DOHH2 (cell line): ENCODE results near the gene PLA2G4E.
A peak's percentile ranks its signal among the peaks of the same experiment; 100 is the strongest.

Source experiments
- H3F3A ChIP-seq: fragments of 200-600 bp; sonication (generic), shearing (Covaris generic); 2 replicates; pipeline ENCODE4 v1.6.0; 2016; ENCODE audit warnings: antibody characterized with exemption, mild to moderate bottlenecking; ENCODE audit not compliant: control insufficient read depth, insufficient read depth
- H3K27ac ChIP-seq: fragments of 200-600 bp; sonication (generic); 2 replicates; pipeline ENCODE4 v1.5.1; 2014; ENCODE audit warnings: low read depth, mild to moderate bottlenecking, low read length, moderate library complexity
- H3K27me3 ChIP-seq: fragments of 200-600 bp; sonication (generic); 2 replicates; pipeline ENCODE4 v1.6.1; 2014; ENCODE audit warnings: mild to moderate bottlenecking, low read length, mixed read lengths; ENCODE audit not compliant: control insufficient read depth
- H3K36me3 ChIP-seq: fragments of 200-600 bp; sonication (generic); 2 replicates; pipeline ENCODE4 v1.6.1; 2014; ENCODE audit warnings: mild to moderate bottlenecking, low read length, moderate library complexity, mixed read lengths; ENCODE audit not compliant: control insufficient read depth
- H3K4me1 ChIP-seq: fragments of 200-600 bp; sonication (generic); 2 replicates; pipeline ENCODE4 v1.6.1; 2014; ENCODE audit warnings: mild to moderate bottlenecking, low read length, mixed read lengths; ENCODE audit not compliant: control insufficient read depth
- H3K4me2 ChIP-seq: fragments of 200-600 bp; sonication (generic); 2 replicates; pipeline ENCODE4 v1.6.0; 2014; ENCODE audit warnings: mild to moderate bottlenecking, low read length, moderate library complexity
- H3K4me3 ChIP-seq: fragments of 200-600 bp; sonication (generic); 2 replicates; pipeline ENCODE4 v1.5.1; 2014; ENCODE audit warnings: mild to moderate bottlenecking, low read length, mixed read lengths
- H3K79me2 ChIP-seq: fragments of 200-600 bp; sonication (generic); 2 replicates; pipeline ENCODE4 v1.6.1; 2014; ENCODE audit warnings: mild to moderate bottlenecking, low read length, mixed read lengths; ENCODE audit not compliant: control insufficient read depth
- H3K9me2 ChIP-seq: fragments of 200-600 bp; sonication (generic); replicated peaks from 2 replicates; pipeline ENCODE4 v1.6.1; 2014; ENCODE audit warnings: mild to moderate bottlenecking, low read length, mixed read lengths; ENCODE audit not compliant: control insufficient read depth
- H3K9me3 ChIP-seq: fragments of 200-600 bp; sonication (generic); 2 replicates; pipeline ENCODE4 v1.6.1; 2014; ENCODE audit warnings: antibody characterized with exemption, low read length, mixed read lengths; ENCODE audit not compliant: control insufficient read depth, insufficient read depth
- H4K20me1 ChIP-seq: fragments of 200-600 bp; sonication (generic); 2 replicates; pipeline ENCODE4 v1.6.0; 2014; ENCODE audit warnings: low read depth, mild to moderate bottlenecking, antibody characterized with exemption, low read length, moderate library complexity; ENCODE audit not compliant: control insufficient read depth, insufficient read depth
- EZH2phosphoT487 ChIP-seq: fragments of 200-600 bp; sonication (generic); IDR thresholded peaks from 2 replicates; pipeline ENCODE4 v1.6.1; 2017; ENCODE audit warnings: borderline replicate concordance, mild to moderate bottlenecking, antibody characterized with exemption, low read length, moderate library complexity, mixed read lengths
- TF ChIP-seq, protein P1 (sequence below): fragments of 200-600 bp; sonication (generic); IDR thresholded peaks from one replicate; pipeline ENCODE4 v1.5.1; 2014; ENCODE audit warnings: antibody characterized with exemption, mild to moderate bottlenecking, low read depth, low read length; ENCODE audit not compliant: poor library complexity, severe bottlenecking

Gene PLA2G4E

DNA sequence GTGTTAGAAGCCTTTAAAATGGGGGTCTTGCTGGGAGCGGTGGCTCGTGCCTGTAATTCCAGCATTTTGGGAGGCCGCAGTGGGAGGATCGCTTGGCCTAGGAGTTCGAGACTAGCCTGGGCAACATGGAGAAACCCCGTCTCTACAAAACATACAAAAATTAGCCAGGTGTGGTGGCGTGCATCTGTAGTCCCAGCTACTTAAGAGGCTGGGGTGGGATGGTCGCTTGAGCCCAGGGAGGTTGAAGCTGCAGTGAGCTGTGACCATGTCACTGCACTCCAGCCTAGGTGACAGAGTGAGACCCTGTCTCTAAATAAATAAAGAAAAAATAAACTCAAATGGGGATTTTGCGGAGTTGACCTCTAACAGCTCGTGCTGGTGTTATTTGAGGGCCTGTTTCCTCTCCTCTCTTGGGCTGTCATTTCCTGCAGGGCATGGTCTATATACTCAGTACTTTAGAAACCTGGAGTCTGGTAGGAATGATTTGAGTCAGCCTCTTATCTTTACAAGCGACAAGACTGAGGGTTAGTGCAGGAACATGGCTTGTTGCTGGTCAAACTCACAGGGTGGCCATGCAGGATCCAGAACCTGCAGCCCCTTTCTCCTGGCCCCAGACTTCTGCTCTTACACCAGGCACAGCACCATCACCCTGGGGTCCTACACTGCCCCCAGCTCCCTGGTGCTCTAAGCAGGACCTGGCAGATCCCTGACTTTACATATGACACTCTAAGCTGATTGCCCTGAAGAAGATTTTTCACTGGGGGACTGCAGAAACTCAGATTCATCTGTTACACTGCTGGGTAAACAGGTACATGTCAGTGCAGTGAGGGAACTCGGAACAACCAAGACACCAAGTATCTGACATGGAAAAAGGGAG is 63.6 kb downstream of the PLA2G4E start:
- no peak for TF ChIP-seq EZH2phosphoT487
- TF ChIP-seq, protein P1, sequence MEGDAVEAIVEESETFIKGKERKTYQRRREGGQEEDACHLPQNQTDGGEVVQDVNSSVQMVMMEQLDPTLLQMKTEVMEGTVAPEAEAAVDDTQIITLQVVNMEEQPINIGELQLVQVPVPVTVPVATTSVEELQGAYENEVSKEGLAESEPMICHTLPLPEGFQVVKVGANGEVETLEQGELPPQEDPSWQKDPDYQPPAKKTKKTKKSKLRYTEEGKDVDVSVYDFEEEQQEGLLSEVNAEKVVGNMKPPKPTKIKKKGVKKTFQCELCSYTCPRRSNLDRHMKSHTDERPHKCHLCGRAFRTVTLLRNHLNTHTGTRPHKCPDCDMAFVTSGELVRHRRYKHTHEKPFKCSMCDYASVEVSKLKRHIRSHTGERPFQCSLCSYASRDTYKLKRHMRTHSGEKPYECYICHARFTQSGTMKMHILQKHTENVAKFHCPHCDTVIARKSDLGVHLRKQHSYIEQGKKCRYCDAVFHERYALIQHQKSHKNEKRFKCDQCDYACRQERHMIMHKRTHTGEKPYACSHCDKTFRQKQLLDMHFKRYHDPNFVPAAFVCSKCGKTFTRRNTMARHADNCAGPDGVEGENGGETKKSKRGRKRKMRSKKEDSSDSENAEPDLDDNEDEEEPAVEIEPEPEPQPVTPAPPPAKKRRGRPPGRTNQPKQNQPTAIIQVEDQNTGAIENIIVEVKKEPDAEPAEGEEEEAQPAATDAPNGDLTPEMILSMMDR = no peak
- H3K4me1 ChIP-seq = peaks cover 13% of the 10 kb centered on the region
- no peaks in the 10 kb centered on the region for H3K27me3 ChIP-seq
- no peak overlapping the region for H3K27ac ChIP-seq
- no peaks in the 10 kb centered on the region for H3F3A ChIP-seq
- H3K4me3 ChIP-seq = no peak overlapping the region
- no peaks in the 10 kb centered on the region for H3K9me2 ChIP-seq
- H3K79me2 ChIP-seq = peaks cover 24% of the 10 kb centered on the region
- peak overlapping the region; percentile 23; the same call in 1 of the 2 replicates for H3K4me2 ChIP-seq
- H3K36me3 ChIP-seq = peaks cover 7% of the 10 kb centered on the region
- no peaks in the 10 kb centered on the region for H4K20me1 ChIP-seq
- H3K9me3 ChIP-seq = no peaks in the 10 kb centered on the region

DNA sequence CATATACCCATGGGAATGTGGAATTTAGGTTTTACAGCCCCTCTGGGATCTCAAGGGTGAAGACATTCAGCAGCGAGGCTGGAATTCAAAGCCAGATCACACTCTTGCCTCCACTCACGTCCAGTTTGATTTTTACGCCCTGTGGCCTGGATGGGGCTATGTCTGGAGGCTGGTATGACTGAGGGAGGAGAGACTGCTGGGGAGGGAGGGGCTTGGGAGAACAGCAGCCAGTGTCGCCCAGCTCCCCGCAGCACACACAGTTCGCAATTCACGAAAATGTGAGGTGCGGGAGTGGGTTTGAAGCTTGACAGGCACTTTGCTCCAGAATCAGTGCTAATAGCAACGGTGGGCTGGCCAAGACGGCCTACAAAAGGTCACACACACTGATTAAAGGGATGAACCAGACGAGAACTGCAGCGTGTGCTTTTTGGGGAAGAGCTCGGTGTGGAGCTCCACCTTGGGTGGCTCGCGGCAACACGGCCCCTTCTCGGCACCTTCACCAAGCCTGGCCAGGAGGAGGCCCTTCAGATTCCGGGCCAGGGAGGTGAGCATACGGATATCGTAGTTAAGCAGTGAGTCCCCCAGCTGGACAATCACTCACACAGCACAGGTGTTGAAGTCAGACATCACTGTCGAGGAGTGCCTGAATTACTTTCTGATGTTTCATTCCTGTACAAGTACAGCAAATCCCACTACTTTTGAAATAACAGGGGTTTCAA is 64.9 kb downstream of the PLA2G4E start:
- peaks cover 12% of the 10 kb centered on the region for H3K36me3 ChIP-seq
- H3K4me1 ChIP-seq = peaks cover 13% of the 10 kb centered on the region
- H3K27ac ChIP-seq = no peak overlapping the region
- H3K79me2 ChIP-seq = peaks cover 17% of the 10 kb centered on the region
- no peaks in the 10 kb centered on the region for H3K27me3 ChIP-seq
- TF ChIP-seq, protein P1 = no peak
- no peak for TF ChIP-seq EZH2phosphoT487
- no peak overlapping the region for H3K4me2 ChIP-seq
- H3K9me3 ChIP-seq = no peaks in the 10 kb centered on the region
- no peaks in the 10 kb centered on the region for H3K9me2 ChIP-seq
- no peak overlapping the region for H3K4me3 ChIP-seq
- H4K20me1 ChIP-seq = no peaks in the 10 kb centered on the region
- no peaks in the 10 kb centered on the region for H3F3A ChIP-seq

DNA sequence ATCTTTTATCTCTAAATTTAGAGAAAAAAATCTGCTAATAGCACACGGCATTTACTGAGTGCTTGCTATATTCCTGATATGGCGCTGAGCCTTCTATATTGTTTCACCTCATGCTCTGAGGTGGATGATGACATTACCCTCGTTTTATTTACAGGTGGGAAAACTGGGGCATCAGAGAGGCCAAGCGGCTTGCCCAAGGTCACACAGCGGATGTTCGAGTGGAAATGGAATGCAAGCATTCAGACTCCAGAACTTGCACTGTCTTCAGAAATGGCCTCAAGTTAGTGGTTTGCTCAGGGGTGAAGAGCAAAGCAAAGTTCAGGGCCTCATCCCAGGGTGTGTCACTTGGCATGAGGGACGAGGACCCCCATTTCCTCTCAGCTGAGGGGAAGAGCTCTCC is 65.7 kb downstream of the PLA2G4E start:
- Histone ChIP-seq H3K27me3 (no peaks in the 10 kb centered on the region), H3F3A (no peaks in the 10 kb centered on the region), H3K36me3 (peaks cover 14% of the 10 kb centered on the region), H3K27ac (no peak overlapping the region), H3K9me2 (no peaks in the 10 kb centered on the region), H3K4me2 (no peak overlapping the region), H3K4me3 (no peak overlapping the region), H3K9me3 (no peaks in the 10 kb centered on the region), H3K4me1 (peaks cover 13% of the 10 kb centered on the region), H4K20me1 (no peaks in the 10 kb centered on the region), H3K79me2 (peaks cover 15% of the 10 kb centered on the region)
- no peak for TF ChIP-seq EZH2phosphoT487
- TF ChIP-seq, protein P1 = no peak
